A549 treated with AZD9567 at 1 μM for 4 hours (cell line): ENCODE measurements around the gene KRT80. TPM values are rescaled to one million over a fixed set of nuclear protein-coding genes. Genes with fewer than 3 reads are reported as not detected.

Experiments used
- total RNA-seq: library from RNA; stranded (reverse); fragments of 200-300 nt; extraction: Qiagen RNA extraction; gene quantifications from 5 replicates; pipeline ENCODE4 v1.2.3, GENCODE V29; 2022; ENCODE audit not compliant: insufficient read depth

KRT80 gene
- total RNA-seq: 31.1 to 42.6 TPM (median 33.5 TPM) in 5 replicates

DNA sequence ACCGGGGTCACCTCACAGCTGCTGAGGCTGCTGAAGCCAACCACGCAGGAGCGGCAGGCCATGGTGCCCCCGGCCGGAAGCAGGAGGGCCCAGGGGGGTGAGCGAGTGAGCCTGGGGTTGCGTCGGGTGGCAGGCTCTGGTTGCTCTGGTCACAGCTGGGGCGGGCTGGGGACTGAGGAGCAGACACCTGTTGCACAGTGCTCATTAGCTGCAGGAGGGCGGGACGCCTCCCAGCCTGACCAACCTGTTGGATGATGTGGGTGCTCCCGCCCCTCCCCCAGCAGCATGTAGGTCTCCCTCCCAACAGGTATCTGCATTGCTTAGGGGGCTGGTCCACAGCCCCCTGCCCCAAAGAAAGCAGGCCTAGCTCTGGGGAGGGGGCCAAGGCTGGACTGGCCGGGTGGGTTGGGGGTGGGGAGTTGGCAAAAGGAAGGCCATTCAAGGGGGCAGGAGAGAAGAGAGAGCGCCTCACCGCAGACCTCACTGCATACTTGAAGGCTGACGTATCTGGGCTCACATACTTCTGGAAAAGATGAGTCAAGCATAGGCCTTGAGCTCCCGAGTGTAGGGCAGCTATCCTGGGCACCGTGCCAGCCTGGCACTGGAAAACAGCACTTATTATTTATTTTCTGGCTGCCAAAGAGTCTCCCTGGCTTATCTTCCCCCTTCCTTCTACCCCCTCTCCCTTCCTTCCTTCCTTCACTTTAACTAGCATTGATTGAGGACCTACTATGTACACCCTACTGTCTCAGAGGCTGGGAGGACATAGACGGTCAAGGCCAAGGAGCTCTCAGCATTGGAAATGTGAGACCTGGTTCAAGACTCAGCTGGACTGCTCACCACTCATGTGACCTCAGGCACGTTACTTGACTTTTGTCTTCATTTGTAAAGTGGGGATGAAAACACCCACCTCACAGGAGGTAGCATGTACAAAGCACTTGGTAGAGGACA lies at the start of gene KRT80:
Gene KRT80, minus strand, starts transcription at position 174 of the 951 bp plus-strand sequence. Its CDS starts 112 bp downstream, at position 62.

DNA sequence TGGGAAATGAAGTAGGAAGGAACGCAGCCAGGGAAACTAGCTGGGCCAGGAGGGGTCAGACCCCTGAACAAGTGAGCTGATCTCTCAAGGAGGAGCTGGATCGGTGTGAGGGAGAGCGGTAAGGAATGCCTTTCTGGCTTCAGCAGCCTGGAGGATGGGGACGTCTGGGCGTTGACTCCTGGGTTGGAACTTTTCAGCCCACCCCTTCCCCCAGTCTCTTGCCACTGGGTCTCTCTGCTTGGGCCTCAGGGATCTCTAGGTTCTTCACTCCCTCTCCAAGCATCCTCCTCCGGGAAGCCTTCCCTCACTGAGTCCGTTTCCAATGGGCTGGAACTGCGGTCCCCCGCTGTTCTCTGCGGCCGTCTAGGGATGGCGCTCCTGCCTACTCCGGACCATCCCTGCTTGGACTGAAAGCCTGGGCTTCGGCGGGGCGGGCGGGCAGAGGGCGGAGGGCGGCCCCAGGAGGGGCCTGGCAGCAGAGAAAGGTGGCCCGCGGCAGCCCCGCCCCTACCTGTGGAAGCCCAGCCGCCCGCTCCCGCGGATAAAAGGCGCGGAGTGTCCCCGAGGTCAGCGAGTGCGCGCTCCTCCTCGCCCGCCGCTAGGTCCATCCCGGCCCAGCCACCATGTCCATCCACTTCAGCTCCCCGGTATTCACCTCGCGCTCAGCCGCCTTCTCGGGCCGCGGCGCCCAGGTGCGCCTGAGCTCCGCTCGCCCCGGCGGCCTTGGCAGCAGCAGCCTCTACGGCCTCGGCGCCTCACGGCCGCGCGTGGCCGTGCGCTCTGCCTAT lies 41.1 kb upstream of the KRT80 start, which contains the start of gene KRT7:
Gene KRT7, plus strand, starts transcription at position 570 of the 788 bp plus-strand sequence. Its CDS starts 54 bp downstream, at position 624.

Other genes starting within 250 kb of the KRT80 start
- gene ACVR1B, start 240.3 kb downstream of the KRT80 start, total RNA-seq: 12.8 to 17.5 TPM (median 16.7 TPM) in 5 replicates
- gene TAMALIN, start 185.1 kb downstream of the KRT80 start, total RNA-seq: 0.73 to 0.94 TPM (median 0.79 TPM) in 4 of 5 replicates, not detected in the other
- 31.2 to 49.8 TPM (median 40.5 TPM) in 5 replicates for gene NR4A1, start 140.6 kb downstream of the KRT80 start, total RNA-seq
- 78.3 to 108 TPM (median 101 TPM) in 5 replicates for gene ATG101, start 122.0 kb downstream of the KRT80 start, total RNA-seq
- gene SMIM41, start 112.3 kb downstream of the KRT80 start, total RNA-seq: not detected in 5 replicates
- gene KRT7, start 41.2 kb upstream of the KRT80 start, total RNA-seq: 4,095 to 6,117 TPM (median 5,628 TPM) in 5 replicates
- 29.8 to 51.0 TPM (median 47.4 TPM) in 5 replicates for gene KRT86, start 82.6 kb upstream of the KRT80 start, total RNA-seq
- 3,123 to 4,150 TPM (median 3,993 TPM) in 5 replicates for gene KRT81, start 99.5 kb upstream of the KRT80 start, total RNA-seq
- 6.0 to 6.6 TPM (median 6.4 TPM) in 5 replicates for gene KRT83, start 129.4 kb upstream of the KRT80 start, total RNA-seq
- gene KRT85, start 175.5 kb upstream of the KRT80 start, total RNA-seq: 0.05 TPM in 1 of 5 replicates, not detected in the others
- gene KRT84, start 193.6 kb upstream of the KRT80 start, total RNA-seq: not detected in 5 replicates
- not detected in 5 replicates for gene KRT82, start 214.3 kb upstream of the KRT80 start, total RNA-seq
- gene KRT75, start 242.4 kb upstream of the KRT80 start, total RNA-seq: 0.07 to 0.20 TPM (median 0.14 TPM) in 4 of 5 replicates, not detected in the other